WERI-Rb-1 (cell line): Measurements from ENCODE around the gene CPXM1.

Source experiments
- DNase-seq: peaks from one replicate; pipeline ENCODE4 v3.0.0-alpha.2; 2020
- H3K27ac ChIP-seq: fragments of 250-450 bp; sonication (Bioruptor Pico); 2 replicates; pipeline ENCODE4 v1.5.1; 2020; ENCODE audit warnings: mild to moderate bottlenecking, moderate library complexity
- H3K27me3 ChIP-seq: fragments of 250-450 bp; sonication (Bioruptor Pico); 2 replicates; pipeline ENCODE4 v1.5.1; 2021; ENCODE audit warnings: mild to moderate bottlenecking, low read depth, moderate library complexity; ENCODE audit not compliant: insufficient read depth, severe bottlenecking
- H3K36me3 ChIP-seq: fragments of 250-450 bp; sonication (Bioruptor Pico); 2 replicates; pipeline ENCODE4 v1.5.1; 2020; ENCODE audit warnings: mild to moderate bottlenecking, moderate library complexity
- H3K4me3 ChIP-seq: 2 replicates; pipeline ENCODE4 v1.5.1; 2011; ENCODE audit warnings: low read depth, mild to moderate bottlenecking, control low read depth, low read length
- H3K9me3 ChIP-seq: fragments of 250-450 bp; sonication (Bioruptor Pico); 2 replicates; pipeline ENCODE4 v1.5.1; 2021; ENCODE audit warnings: mild to moderate bottlenecking, moderate library complexity; ENCODE audit not compliant: severe bottlenecking
- TF ChIP-seq, protein P1 (sequence below): IDR thresholded peaks from 2 replicates; pipeline ENCODE4 v1.5.1; 2011; ENCODE audit warnings: low read depth, mild to moderate bottlenecking, control low read depth, inconsistent platforms, low read length

Gene CPXM1

GRCh38 chr20:2840967-2841531, 40.6 kb upstream of the CPXM1 start:
- H3K27me3 ChIP-seq, result no peaks in the 10 kb centered on the region

GRCh38 chr20:2840138-2840966, 39.9 kb upstream of the CPXM1 start, which contains the start of the genes PCED1A and VPS16:
PCED1A (minus strand) TSS chr20:2840655; CDS start chr20:2839912, 743 bp downstream.
VPS16 (plus strand) TSS chr20:2840745; CDS start chr20:2840775, 30 bp downstream.
- Histone ChIP-seq H3K9me3 (no peaks in the 10 kb centered on the region), H3K27me3 (no peaks in the 10 kb centered on the region), H3K36me3 (peaks cover 20% of the 10 kb centered on the region), H3K27ac (peak within 1 kb of the TSS; percentile 91), H3K4me3 (peak within 1 kb of the TSS; percentile 91)
- TF ChIP-seq, protein P1, sequence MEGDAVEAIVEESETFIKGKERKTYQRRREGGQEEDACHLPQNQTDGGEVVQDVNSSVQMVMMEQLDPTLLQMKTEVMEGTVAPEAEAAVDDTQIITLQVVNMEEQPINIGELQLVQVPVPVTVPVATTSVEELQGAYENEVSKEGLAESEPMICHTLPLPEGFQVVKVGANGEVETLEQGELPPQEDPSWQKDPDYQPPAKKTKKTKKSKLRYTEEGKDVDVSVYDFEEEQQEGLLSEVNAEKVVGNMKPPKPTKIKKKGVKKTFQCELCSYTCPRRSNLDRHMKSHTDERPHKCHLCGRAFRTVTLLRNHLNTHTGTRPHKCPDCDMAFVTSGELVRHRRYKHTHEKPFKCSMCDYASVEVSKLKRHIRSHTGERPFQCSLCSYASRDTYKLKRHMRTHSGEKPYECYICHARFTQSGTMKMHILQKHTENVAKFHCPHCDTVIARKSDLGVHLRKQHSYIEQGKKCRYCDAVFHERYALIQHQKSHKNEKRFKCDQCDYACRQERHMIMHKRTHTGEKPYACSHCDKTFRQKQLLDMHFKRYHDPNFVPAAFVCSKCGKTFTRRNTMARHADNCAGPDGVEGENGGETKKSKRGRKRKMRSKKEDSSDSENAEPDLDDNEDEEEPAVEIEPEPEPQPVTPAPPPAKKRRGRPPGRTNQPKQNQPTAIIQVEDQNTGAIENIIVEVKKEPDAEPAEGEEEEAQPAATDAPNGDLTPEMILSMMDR, result no peak
- DNase-seq, result peak; percentile 88

More at GRCh38 chr20:2840967-2841531, 40.6 kb upstream of the CPXM1 start:
- peak overlapping the region; percentile 91 for H3K4me3 ChIP-seq
- peak; percentile 68 for DNase-seq
- peak overlapping the region; percentile 91 for H3K27ac ChIP-seq
- peaks cover 20% of the 10 kb centered on the region for H3K36me3 ChIP-seq
- TF ChIP-seq, protein P1, result no peak
- no peaks in the 10 kb centered on the region for H3K9me3 ChIP-seq

- TF ChIP-seq, protein P1, result no peak
- Histone ChIP-seq H3K27ac (no peak overlapping the region; the same call in 1 of the 2 replicates), H3K36me3 (peaks cover 23% of the 10 kb centered on the region), H3K27me3 (no peaks in the 10 kb centered on the region), H3K4me3 (no peak overlapping the region), H3K9me3 (no peaks in the 10 kb centered on the region)
- DNase-seq, result no peak
Measured at GRCh38 chr20:2839732-2840137, 39.3 kb upstream of the CPXM1 start.

DNA sequence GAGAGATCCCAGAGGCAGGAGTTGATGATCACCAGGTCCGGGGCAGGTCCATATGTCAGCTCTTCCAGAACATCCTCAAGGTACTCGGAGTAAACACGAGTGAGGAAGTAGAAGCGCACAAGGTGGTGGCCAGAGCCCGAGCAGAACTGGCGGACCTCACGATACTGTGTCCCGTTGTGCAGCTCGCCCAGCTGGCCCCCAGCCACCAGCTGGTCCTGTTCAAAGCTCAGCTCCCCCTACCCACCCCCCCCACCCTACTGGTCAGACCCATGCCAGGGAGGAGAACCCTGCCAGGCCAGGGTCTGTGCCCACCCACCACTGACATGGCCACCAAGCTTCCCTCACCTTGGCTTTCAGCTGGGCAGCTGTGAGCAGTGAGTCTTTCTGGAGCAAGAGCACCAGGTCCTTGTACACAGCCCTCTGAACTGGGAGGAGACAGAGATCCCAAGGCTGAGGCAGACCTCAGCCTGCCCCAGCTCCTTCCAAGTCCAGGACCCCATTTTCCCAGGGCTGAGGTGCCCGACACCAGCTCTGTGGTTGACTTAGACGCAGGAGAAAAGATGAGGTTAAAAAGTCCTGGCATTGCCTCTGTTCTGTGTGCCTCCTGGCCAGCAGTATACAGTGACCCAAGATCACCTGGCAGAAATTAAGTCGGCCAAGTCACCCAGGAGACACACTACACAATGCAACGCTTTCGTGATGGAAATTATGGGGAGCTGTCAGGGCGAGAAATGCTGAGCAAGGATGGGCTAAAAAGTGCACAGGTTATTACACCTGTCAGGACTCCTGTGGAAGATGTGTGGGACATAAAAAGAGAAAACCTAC, 38.6 kb upstream of the CPXM1 start:
- no peak for DNase-seq
- Histone ChIP-seq H3K4me3 (no peak overlapping the region), H3K27me3 (no peaks in the 10 kb centered on the region), H3K27ac (no peak overlapping the region), H3K36me3 (peaks cover 27% of the 10 kb centered on the region), H3K9me3 (no peaks in the 10 kb centered on the region)
- TF ChIP-seq, protein P1, result no peak

DNA sequence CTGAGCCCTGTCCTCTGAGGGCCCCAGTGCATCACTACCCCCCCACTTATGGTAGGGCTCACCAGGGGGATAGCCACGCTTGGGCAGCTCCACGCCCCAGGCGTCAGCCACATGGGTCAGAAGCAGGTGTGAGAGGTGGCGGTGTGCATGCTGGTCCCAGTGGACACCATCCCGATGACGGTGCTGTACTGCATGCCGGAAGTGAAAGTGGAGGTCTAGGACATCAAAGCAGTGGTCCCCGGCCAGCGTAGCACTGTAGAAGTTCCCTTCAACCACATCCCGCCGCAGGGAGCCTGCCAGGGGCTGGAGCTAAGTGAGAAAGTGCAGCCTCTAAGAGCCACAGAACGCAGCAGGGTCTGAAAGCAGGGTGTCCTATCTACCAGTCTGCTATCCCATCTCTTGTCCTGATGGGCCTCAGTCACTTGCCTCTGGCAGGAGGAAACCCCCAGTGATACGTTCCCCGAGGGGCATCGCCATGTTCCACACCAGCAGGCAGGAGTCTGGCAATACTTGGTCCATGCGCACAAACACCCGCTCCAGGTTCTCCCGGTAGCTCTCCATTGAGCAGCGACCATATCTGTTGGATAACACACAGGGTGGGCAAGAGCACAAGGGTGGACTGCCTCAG, 37.9 kb upstream of the CPXM1 start:
- Histone ChIP-seq H3K27me3 (no peaks in the 10 kb centered on the region), H3K27ac (no peak overlapping the region), H3K36me3 (peaks cover 27% of the 10 kb centered on the region), H3K9me3 (no peaks in the 10 kb centered on the region), H3K4me3 (no peak overlapping the region)
- TF ChIP-seq, protein P1, result no peak
- DNase-seq, result no peak
